SK-N-MC (cell line): ENCODE results near the gene DOCK10.

Source experiments
- DNase-seq: peaks from one replicate; pipeline ENCODE4 v3.0.0-alpha.2; 2011; ENCODE audit warnings: low read depth, low spot score
- H3K27ac ChIP-seq: fragments of 200-600 bp; sonication (generic); 2 replicates; pipeline ENCODE4 v1.5.1; 2016; ENCODE audit warnings: mixed run types
- H3K36me3 ChIP-seq: fragments of 200-600 bp; sonication (generic); 2 replicates; pipeline ENCODE4 v1.6.1; 2017; ENCODE audit warnings: antibody characterized with exemption, low read length, mixed read lengths; ENCODE audit not compliant: insufficient read depth
- H3K4me3 ChIP-seq: fragments of 200-600 bp; sonication (generic); 2 replicates; pipeline ENCODE4 v1.5.1; 2016
- H3K9ac ChIP-seq: fragments of 200-600 bp; sonication (generic); 2 replicates; pipeline ENCODE4 v1.8.0; 2017; ENCODE audit warnings: mixed run types, mixed read lengths; ENCODE audit not compliant: insufficient read length
- H3K9me3 ChIP-seq: fragments of 200-600 bp; sonication (generic); 2 replicates; pipeline ENCODE4 v1.6.1; 2017; ENCODE audit warnings: low read depth, mild to moderate bottlenecking, antibody characterized with exemption, low read length, moderate library complexity, mixed read lengths
- EZH2 ChIP-seq: fragments of 200-600 bp; sonication (generic); IDR thresholded peaks from one replicate; pipeline ENCODE4 v1.6.1; 2017; ENCODE audit warnings: antibody characterized with exemption
- FOXP2 ChIP-seq: optimal IDR thresholded peaks from 2 replicates; pipeline ENCODE3; 2011; ENCODE audit warnings: mild to moderate bottlenecking, moderate library complexity; ENCODE audit not compliant: insufficient read depth; ENCODE audit errors: extremely low read length, control extremely low read depth
- POLR2AphosphoS5 ChIP-seq: IDR thresholded peaks from 2 replicates; pipeline ENCODE4 v1.6.1; 2012; ENCODE audit warnings: mild to moderate bottlenecking, low read depth, low read length, borderline replicate concordance

The DOCK10 gene

DNA sequence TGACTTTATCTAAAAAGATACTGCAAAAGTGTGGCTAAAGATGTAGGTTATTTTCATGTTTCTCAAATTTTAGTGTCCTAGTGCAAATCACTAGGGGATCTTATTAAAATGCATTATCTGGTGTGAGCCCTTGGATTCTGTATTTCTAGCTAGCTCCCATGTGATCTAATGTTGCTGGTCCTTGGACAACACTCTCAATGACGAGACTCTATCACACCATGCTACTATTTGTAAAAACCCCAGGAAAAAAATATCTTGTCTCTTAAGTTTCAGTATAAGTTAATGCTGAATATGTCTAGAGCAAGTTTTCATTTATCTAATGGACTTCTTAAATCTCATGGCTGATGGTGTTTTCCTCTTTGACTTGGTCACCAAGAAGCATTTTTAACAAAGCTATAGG lies 5.8 kb downstream of the DOCK10 start:
- Histone ChIP-seq H3K9ac (no peak overlapping the region), H3K9me3 (no peaks in the 10 kb centered on the region), H3K27ac (no peak overlapping the region), H3K4me3 (no peak overlapping the region), H3K36me3 (no peaks in the 10 kb centered on the region)
- DNase-seq: no peak
- TF ChIP-seq POLR2AphosphoS5 (no peak), EZH2 (no peak), FOXP2 (no peak)

DNA sequence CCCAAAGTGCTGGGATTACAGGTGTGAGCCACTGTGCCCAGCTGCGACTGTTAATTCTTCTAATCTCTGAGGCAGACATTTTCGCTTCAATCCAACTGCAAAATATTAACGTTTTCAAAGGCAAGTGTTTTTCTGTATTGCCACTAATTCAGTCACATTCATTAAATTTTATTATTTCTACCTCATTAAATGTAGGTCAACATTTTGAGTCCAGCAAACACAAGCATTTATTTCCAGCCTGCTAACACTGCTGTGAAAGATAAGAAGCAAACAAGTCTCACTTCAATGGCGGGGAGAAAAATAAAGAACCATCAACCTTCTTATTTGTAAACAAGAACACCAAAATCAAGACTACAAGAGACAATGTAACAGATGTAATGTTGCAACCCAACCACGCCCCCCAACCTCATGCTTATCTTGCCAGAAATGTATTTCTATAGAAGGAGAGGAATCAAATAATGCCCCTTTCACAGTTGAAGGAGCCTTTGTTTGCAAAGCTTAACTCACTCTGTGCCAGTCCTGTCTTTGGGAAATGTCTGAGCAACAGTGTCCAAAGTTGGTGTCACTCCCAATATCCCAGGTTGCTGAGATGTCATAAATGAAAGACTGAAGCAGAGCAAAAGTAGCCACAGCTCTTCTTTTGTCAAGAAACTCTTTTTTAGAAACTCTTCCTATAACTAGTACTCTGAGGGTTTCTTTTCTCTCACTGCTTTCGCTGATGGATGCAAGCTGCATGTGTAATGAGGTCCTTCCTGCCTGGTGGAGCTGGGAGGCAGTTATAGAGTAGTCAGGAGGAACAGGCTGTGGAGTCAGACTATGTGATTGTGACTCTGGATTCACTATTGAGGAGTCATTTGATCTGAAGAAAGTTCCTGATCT lies 8.6 kb downstream of the DOCK10 start:
- TF ChIP-seq POLR2AphosphoS5: no peak
- TF ChIP-seq EZH2: no peak
- TF ChIP-seq FOXP2: no peak

DNA sequence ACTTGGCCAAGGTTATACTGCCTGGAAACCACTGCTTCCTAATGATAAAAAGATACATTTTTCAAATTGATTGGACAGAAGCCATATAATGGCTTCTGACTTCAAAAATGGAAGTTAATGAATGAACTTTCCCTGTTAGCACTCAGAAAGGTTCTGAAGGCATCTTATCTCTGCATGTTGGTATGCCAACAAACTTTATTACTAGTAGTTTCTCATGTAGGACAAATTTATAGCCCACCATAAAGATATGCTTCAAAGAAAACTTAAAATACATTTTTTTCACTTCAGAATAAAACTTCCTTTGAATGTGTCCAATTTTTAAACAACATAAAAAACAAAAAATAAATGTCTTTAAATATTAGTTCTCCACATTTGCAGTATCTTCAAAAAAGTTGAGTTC lies 10.0 kb downstream of the DOCK10 start:
- H3K36me3 ChIP-seq: no peaks in the 10 kb centered on the region
- H3K27ac ChIP-seq: no peak overlapping the region
- TF ChIP-seq FOXP2 (no peak), EZH2 (no peak), POLR2AphosphoS5 (no peak)
- no peak for DNase-seq
- no peaks in the 10 kb centered on the region for H3K9me3 ChIP-seq
- no peak overlapping the region for H3K4me3 ChIP-seq
- no peak overlapping the region for H3K9ac ChIP-seq

More for the DNA sequence above, 8.6 kb downstream of the DOCK10 start:
- Histone ChIP-seq H3K9me3 (no peaks in the 10 kb centered on the region), H3K27ac (no peak overlapping the region), H3K4me3 (no peak overlapping the region), H3K36me3 (no peaks in the 10 kb centered on the region), H3K9ac (no peak overlapping the region)
- no peak for DNase-seq

DNA sequence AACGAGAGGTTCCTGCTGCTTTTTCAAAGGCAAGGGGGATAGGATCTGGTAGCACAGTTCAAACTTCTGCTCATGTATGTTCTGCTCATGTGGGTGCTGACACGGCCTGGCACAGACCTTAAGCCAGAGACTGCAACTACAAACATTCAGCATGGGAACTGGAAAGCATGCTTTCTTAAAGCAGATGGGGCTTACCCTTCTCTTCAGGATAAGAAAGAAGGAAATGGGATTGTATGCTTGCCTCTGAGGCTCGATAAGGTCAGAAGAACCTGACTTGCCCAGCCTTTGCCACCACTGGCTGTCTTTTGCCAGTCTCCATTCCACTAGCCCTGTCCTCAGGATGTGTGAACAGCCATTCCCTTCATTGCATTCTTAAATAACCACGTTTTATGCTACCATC lies 10.7 kb downstream of the DOCK10 start:
- Histone ChIP-seq H3K9me3 (no peaks in the 10 kb centered on the region), H3K27ac (no peak overlapping the region), H3K9ac (no peak overlapping the region), H3K36me3 (no peaks in the 10 kb centered on the region), H3K4me3 (no peak overlapping the region)
- TF ChIP-seq EZH2: no peak
- no peak for TF ChIP-seq FOXP2
- TF ChIP-seq POLR2AphosphoS5: no peak
- DNase-seq: no peak

DNA sequence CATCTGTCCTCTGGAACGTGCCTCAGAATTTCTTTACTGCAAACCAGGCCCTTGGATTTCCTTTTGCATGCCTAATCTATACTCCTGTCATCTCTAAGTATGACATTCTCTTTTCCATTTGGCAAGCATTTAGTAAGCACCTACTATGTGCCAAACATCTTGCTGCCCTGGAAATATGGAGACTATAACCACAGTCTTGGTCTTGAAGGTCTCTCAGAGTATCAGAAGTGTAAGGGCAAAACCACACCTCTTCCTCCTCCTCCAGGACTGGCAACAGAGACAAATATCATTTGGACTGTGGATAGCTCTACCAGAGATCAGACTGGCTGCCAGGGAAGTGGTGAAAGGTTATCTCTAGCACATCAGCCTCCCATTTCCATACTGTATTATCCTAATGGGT lies 11.4 kb downstream of the DOCK10 start:
- no peak overlapping the region for H3K4me3 ChIP-seq
- H3K9ac ChIP-seq: no peak overlapping the region
- DNase-seq: no peak
- no peaks in the 10 kb centered on the region for H3K9me3 ChIP-seq
- TF ChIP-seq FOXP2 (no peak), POLR2AphosphoS5 (no peak), EZH2 (no peak)
- H3K27ac ChIP-seq: no peak overlapping the region
- H3K36me3 ChIP-seq: no peaks in the 10 kb centered on the region

DNA sequence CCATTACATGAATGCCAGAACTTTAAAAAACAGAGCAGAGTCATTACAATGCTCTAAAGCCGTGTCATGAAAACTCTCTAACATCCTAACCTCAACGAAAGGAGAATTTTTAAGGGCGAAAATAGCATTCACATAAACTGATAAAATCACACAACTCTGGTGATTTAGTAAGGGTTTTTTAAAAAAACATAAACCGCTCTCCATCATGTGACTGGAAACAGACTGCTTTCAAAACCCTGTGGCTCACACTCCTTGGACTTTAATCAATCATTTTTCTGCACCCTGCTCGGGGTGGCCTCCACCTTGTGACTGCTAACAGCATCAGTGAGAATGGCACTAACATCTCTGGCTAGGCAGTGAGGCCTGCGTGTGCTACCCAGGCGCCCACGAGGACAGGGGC lies 12.1 kb downstream of the DOCK10 start:
- TF ChIP-seq FOXP2: no peak
- no peak for TF ChIP-seq POLR2AphosphoS5
- TF ChIP-seq EZH2: no peak
- H3K27ac ChIP-seq: no peak overlapping the region

DNA sequence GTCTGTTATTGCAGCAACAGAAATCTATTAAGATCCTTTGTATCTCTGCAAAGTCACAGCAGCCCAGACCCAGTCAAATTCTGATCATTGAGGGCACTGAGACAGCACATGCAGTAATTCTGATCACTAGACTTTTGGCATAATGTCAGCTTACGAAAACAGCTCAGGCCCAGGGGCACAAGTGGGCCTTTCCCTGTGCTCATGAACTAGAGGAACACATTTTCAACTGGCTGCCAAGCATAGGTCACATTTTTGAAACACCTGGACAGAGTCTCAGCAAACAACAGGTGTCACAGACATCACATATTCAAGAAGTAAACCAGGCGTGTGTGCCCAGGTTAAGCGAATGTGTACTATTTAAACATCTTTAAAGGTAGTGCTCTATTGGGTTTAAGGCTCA lies 13.7 kb downstream of the DOCK10 start:
- no peaks in the 10 kb centered on the region for H3K9me3 ChIP-seq
- H3K9ac ChIP-seq: no peak overlapping the region
- no peaks in the 10 kb centered on the region for H3K36me3 ChIP-seq
- H3K4me3 ChIP-seq: no peak overlapping the region
- no peak for DNase-seq
- TF ChIP-seq POLR2AphosphoS5 (no peak), EZH2 (no peak), FOXP2 (no peak)
- H3K27ac ChIP-seq: no peak overlapping the region

More for the DNA sequence above, 12.1 kb downstream of the DOCK10 start:
- Histone ChIP-seq H3K9me3 (no peaks in the 10 kb centered on the region), H3K9ac (no peak overlapping the region), H3K36me3 (no peaks in the 10 kb centered on the region), H3K4me3 (no peak overlapping the region)
- no peak for DNase-seq

DNA sequence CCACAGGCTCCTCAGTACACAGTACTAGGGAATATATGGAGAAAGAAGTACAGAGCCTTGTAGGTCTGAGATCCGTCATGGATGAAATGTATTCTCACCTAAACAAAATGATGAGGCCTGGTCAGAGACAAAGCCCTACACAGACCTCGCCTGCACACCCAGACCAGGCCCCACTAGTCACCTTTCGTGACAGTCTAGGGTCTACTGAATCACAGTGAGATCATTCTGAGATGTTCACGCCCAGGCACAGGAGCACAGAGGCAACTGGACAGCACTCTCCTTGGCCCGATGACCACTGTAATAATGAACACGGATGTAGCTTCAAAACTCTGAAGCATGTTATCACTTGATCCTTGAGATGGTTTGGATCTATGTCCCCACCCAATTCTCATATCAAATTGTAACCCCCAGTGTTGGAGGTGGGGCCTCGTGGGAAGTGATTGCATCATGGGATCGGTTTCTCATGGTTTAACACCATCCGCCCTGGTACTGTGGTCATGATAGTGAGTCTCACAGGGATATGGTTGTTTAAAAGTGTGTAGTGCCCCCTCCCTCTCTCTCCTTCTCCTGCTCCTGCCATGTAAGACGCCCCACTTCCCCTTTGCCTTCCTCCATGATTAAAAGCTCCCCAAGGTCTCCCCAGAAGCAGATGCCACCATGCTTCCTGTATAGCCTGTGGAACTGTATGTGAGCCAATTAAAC lies 15.1 kb downstream of the DOCK10 start:
- no peak overlapping the region for H3K4me3 ChIP-seq
- TF ChIP-seq POLR2AphosphoS5: no peak
- no peak for TF ChIP-seq FOXP2
- no peak for TF ChIP-seq EZH2
- H3K9me3 ChIP-seq: no peaks in the 10 kb centered on the region
- H3K9ac ChIP-seq: no peak overlapping the region
- H3K36me3 ChIP-seq: no peaks in the 10 kb centered on the region
- no peak for DNase-seq
- H3K27ac ChIP-seq: 0 out of 2 replicates have a peak overlapping the region, but pooled peaks have one; percentile 47
